Measurements from ENCODE around the gene PREB. TPM values are rescaled to one million over a fixed set of nuclear protein-coding genes. Genes with fewer than 3 reads are reported as not detected.

PREB gene
- total RNA-seq, 1 donor from 2014 or later, result 66.0 TPM

DNA sequence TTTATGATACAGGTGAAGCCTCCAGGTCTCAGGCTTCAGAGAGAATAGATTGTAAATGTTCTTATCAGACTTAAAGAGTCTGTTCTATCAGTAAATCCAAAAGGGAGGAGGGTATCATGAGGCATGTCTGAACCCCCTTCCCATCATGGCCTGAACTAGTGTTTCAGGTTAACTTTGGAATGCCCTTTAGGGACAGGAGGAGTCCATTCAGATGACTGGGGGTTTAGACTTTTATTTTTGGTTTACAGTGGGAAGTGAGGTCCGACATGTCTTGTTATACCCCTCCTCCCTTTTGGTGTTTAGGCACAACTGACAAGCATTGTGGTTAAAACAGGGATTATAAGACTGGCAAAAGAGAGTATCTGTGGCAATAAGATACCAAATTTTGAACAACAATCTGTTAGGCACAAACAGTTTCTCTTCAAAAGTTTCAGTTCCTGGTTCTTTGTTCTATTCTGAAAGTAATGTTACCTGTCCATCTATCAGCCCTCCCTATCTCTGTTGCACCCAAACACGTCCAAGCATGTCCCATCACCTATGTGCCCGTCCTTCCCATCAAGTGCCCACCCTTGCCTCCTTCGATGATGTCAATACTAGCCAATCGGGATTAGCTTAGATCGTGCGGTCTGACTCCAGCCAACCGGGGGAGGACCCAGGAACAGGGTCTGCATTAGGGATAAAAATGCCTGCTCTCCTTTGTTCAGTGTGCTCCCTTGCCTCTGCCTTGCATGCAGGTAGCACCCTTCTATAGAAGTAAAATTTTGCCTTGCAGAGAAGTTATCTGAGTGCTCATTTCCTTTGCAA, 30.7 kb upstream of the PREB start:
- DNase-seq (ENCODE audit: low read depth), result no peak
- no peaks in the 10 kb centered on the region for H3K36me3 ChIP-seq (ENCODE audit: control insufficient read depth, insufficient read depth, low read length)
- TF ChIP-seq, protein P1, sequence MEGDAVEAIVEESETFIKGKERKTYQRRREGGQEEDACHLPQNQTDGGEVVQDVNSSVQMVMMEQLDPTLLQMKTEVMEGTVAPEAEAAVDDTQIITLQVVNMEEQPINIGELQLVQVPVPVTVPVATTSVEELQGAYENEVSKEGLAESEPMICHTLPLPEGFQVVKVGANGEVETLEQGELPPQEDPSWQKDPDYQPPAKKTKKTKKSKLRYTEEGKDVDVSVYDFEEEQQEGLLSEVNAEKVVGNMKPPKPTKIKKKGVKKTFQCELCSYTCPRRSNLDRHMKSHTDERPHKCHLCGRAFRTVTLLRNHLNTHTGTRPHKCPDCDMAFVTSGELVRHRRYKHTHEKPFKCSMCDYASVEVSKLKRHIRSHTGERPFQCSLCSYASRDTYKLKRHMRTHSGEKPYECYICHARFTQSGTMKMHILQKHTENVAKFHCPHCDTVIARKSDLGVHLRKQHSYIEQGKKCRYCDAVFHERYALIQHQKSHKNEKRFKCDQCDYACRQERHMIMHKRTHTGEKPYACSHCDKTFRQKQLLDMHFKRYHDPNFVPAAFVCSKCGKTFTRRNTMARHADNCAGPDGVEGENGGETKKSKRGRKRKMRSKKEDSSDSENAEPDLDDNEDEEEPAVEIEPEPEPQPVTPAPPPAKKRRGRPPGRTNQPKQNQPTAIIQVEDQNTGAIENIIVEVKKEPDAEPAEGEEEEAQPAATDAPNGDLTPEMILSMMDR (IDR thresholded peaks at IDR 0.05; ENCODE audit: insufficient read depth, low read length, poor library complexity, severe bottlenecking), result no peak
- H3K27me3 ChIP-seq (ENCODE audit: control insufficient read depth, insufficient read depth, low read length), result peaks cover 2% of the 10 kb centered on the region
- no peak overlapping the region for H3K4me3 ChIP-seq (ENCODE audit: low read depth, low read length)

GRCh38 chr2:27162151-27163121, 28.0 kb upstream of the PREB start:
- H3K36me3 ChIP-seq (ENCODE audit: control insufficient read depth, insufficient read depth, low read length), result no peaks in the 10 kb centered on the region
- no peak for DNase-seq (ENCODE audit: low read depth)
- no peak overlapping the region for H3K4me3 ChIP-seq (ENCODE audit: low read depth, low read length)
- H3K27me3 ChIP-seq (ENCODE audit: control insufficient read depth, insufficient read depth, low read length), result no peaks in the 10 kb centered on the region
- TF ChIP-seq, protein P1 (IDR thresholded peaks at IDR 0.05; ENCODE audit: insufficient read depth, low read length, poor library complexity, severe bottlenecking), result no peak

DNA sequence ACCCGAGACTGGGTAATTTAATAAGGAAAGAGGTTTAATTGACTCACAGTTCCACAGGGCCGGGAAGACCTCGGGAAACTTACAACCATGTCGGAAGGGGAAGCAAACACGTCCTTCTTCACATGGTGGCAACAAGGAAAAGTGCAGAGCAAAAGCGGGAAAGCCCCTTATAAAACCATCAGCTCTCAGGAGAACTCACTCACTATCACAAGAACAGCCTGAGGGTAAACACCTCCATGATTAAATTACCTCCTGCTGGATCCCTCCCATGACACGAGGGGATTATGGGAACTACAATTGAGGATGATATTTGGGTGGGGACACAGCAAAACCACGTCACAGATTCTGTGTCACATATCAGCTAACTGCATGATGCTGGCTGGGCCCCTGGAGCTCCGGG, 25.8 kb upstream of the PREB start:
- DNase-seq (ENCODE audit: low read depth), result no peak
- Histone ChIP-seq H3K27me3 (ENCODE audit: control insufficient read depth, insufficient read depth, low read length) (no peaks in the 10 kb centered on the region), H3K36me3 (ENCODE audit: control insufficient read depth, insufficient read depth, low read length) (no peaks in the 10 kb centered on the region), H3K4me3 (ENCODE audit: low read depth, low read length) (no peak overlapping the region)
- TF ChIP-seq, protein P1 (IDR thresholded peaks at IDR 0.05; ENCODE audit: insufficient read depth, low read length, poor library complexity, severe bottlenecking), result no peak

DNA sequence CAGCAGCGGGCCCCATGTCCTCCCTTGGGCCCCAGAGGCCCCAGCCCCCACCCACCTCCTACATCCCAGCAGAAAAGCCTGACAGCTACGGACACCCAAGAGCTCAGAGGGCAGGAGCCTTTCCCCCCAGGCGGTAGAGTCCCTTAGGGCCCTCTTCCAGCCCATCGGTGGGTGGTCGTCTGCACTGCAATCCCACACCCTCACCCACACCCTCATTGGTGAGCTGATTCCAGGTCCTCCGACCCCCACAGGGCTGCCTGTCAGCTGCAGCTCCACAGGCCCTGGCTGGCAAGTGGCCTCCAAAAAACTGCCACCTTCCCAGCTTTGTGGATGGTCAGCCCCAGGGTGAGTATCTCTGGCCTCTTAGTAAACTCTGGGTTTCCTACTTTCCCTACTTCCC, 24.8 kb upstream of the PREB start:
- TF ChIP-seq, protein P1 (IDR thresholded peaks at IDR 0.05; ENCODE audit: insufficient read depth, low read length, poor library complexity, severe bottlenecking), result no peak
- Histone ChIP-seq H3K27me3 (ENCODE audit: control insufficient read depth, insufficient read depth, low read length) (no peaks in the 10 kb centered on the region), H3K4me3 (ENCODE audit: low read depth, low read length) (no peak overlapping the region), H3K36me3 (ENCODE audit: control insufficient read depth, insufficient read depth, low read length) (no peaks in the 10 kb centered on the region)
- no peak for DNase-seq (ENCODE audit: low read depth)

DNA sequence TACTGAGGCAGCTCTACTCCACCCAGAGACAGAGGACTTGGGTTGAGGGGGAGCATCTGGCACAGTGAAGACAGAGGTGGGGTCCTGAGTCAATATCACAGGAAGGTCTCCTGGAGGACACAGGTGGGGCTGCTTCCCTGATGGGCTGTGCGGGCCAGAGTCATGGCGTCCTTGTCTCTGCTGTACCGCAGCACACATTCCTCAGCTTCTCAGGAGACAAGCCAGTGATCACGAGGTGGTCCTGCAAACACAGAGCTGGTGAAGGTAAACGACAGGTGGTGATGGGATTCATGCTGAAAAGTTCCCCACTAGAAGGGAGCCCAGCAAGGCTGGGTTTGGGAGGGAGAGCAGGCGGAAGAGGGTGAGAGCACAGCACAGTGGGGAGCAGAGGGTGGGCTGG, 24.0 kb upstream of the PREB start:
- no peak for DNase-seq (ENCODE audit: low read depth)
- Histone ChIP-seq H3K4me3 (ENCODE audit: low read depth, low read length) (no peak overlapping the region), H3K36me3 (ENCODE audit: control insufficient read depth, insufficient read depth, low read length) (no peaks in the 10 kb centered on the region), H3K27me3 (ENCODE audit: control insufficient read depth, insufficient read depth, low read length) (no peaks in the 10 kb centered on the region)
- TF ChIP-seq, protein P1 (IDR thresholded peaks at IDR 0.05; ENCODE audit: insufficient read depth, low read length, poor library complexity, severe bottlenecking), result no peak

Measured in kidney epithelial cell (primary cell).